HG02970 (cell line): ENCODE data around the gene IL34.
"Not testable (repeated sequence)": the region's sequence is repeated elsewhere in the genome, so short reads cannot be mapped to it uniquely, and the experiment has no call there.

ENCODE experiments used
- ATAC-seq: cut with Tn5 transposase; IDR thresholded peaks from one replicate; pipeline ENCODE4 v1.9.1; 2021; ENCODE audit warnings: mild to moderate bottlenecking, moderate library complexity, moderate number of reproducible peaks; ENCODE audit not compliant: unreplicated experiment, low FRiP score

Gene IL34

GRCh38 chr16:70630960-70631745 lies 15.2 kb upstream of the IL34 start:
- no peak for ATAC-seq

GRCh38 chr16:70632273-70632672 lies 14.1 kb upstream of the IL34 start:
- no peak for ATAC-seq

- ATAC-seq: not testable (repeated sequence)
These were observed 12.7 kb upstream of the IL34 start for GRCh38 chr16:70633617-70634016.

- ATAC-seq: no peak
These were observed 11.5 kb upstream of the IL34 start for GRCh38 chr16:70634861-70635260.

GRCh38 chr16:70635336-70636016 lies 10.9 kb upstream of the IL34 start:
- no peak for ATAC-seq

GRCh38 chr16:70638814-70639792 lies 7.3 kb upstream of the IL34 start:
- ATAC-seq: no peak

- no peak for ATAC-seq
These were observed 3.7 kb upstream of the IL34 start for GRCh38 chr16:70642633-70643032.

- not testable (repeated sequence) for ATAC-seq
These were observed 3.1 kb upstream of the IL34 start for GRCh38 chr16:70643264-70643663.

GRCh38 chr16:70644763-70645597 lies 1.4 kb upstream of the IL34 start:
- ATAC-seq: no peak

- no peak for ATAC-seq
These were observed 1.3 kb downstream of the IL34 start for GRCh38 chr16:70647441-70648359.

GRCh38 chr16:70648606-70649005 lies 2.2 kb downstream of the IL34 start:
- no peak for ATAC-seq

- no peak for ATAC-seq
These were observed 2.9 kb downstream of the IL34 start for GRCh38 chr16:70649300-70649699.

- no peak for ATAC-seq
These were observed 3.9 kb downstream of the IL34 start for GRCh38 chr16:70650216-70650615.

- ATAC-seq: no peak
These were observed 5.2 kb downstream of the IL34 start for GRCh38 chr16:70651524-70651923.

GRCh38 chr16:70652322-70652721 lies 6.0 kb downstream of the IL34 start:
- no peak for ATAC-seq

GRCh38 chr16:70653406-70653805 lies 7.0 kb downstream of the IL34 start:
- ATAC-seq: no peak

GRCh38 chr16:70653809-70654771 lies 7.7 kb downstream of the IL34 start:
- ATAC-seq: no peak
